ENCODE results near the gene CAMK2N2. TPM values are rescaled to one million over a fixed set of nuclear protein-coding genes. Genes with fewer than 3 reads are reported as not detected.

The CAMK2N2 gene
- total RNA-seq, 1 donor from 2014 or later, result 2.6 TPM

DNA sequence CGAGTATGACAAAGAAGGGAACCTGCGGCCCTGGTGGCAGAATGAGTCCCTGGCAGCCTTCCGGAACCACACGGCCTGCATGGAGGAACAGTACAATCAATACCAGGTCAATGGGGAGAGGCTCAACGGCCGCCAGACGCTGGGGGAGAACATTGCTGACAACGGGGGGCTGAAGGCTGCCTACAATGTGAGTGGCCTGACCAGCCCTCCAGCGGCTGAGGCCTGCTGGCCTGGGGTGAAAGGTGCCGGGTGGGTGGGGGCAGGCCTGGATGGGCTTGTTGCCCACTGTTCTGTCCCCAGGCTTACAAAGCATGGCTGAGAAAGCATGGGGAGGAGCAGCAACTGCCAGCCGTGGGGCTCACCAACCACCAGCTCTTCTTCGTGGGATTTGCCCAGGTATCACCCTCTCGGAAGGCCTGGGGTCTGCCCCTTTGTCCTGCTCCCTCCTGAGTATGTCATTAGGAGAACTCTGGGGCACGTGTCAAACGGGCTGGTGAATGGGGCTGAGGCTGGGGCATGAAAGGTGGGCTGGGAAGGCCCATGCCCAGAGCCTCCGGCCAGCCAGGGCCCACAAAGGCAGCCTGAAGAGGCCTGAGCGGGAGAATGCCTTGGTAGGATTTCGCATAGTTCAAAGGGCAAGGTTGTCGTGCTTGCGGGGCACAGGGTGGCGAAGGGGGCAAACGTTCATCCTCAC is 29.8 kb upstream of the CAMK2N2 start:
- H3K79me2 ChIP-seq (ENCODE audit: insufficient read depth, low read length), result no peaks in the 10 kb centered on the region
- H3K9ac ChIP-seq (ENCODE audit: low read length), result no peak overlapping the region
- no peak for DNase-seq (ENCODE audit: low read depth)
- Mint-ChIP-seq H3K36me3 (ENCODE audit: low read depth, unreplicated experiment) (no peaks in the 10 kb centered on the region), H3K4me1 (ENCODE audit: low read depth, unreplicated experiment) (no peaks in the 10 kb centered on the region), H3K27me3 (ENCODE audit: low read depth, unreplicated experiment) (peaks cover 36% of the 10 kb centered on the region), H3K9me3 (ENCODE audit: unreplicated experiment) (peaks cover 2% of the 10 kb centered on the region), H3K4me3 (ENCODE audit: unreplicated experiment) (no peak overlapping the region), H3K27ac (ENCODE audit: unreplicated experiment) (peak overlapping the region; percentile 34)
- FAIRE-seq, result no peak
- H3K27me3 ChIP-seq (ENCODE audit: insufficient read depth, low read length), result peaks cover 2% of the 10 kb centered on the region
- H3K4me3 ChIP-seq (ENCODE audit: insufficient read depth, low read depth, low read length), result no peak overlapping the region
- H3K36me3 ChIP-seq (ENCODE audit: insufficient read depth, low read length), result no peaks in the 10 kb centered on the region
- no peaks in the 10 kb centered on the region for H3K4me1 ChIP-seq (ENCODE audit: insufficient read depth, low read length)
- H3K4me2 ChIP-seq (ENCODE audit: low read length), result no peak overlapping the region
- H3K9me3 ChIP-seq (ENCODE audit: insufficient read depth, low read depth, low read length), result no peaks in the 10 kb centered on the region
- H2AFZ ChIP-seq (ENCODE audit: low read depth, low read length), result no peak overlapping the region
- TF ChIP-seq, protein P1, sequence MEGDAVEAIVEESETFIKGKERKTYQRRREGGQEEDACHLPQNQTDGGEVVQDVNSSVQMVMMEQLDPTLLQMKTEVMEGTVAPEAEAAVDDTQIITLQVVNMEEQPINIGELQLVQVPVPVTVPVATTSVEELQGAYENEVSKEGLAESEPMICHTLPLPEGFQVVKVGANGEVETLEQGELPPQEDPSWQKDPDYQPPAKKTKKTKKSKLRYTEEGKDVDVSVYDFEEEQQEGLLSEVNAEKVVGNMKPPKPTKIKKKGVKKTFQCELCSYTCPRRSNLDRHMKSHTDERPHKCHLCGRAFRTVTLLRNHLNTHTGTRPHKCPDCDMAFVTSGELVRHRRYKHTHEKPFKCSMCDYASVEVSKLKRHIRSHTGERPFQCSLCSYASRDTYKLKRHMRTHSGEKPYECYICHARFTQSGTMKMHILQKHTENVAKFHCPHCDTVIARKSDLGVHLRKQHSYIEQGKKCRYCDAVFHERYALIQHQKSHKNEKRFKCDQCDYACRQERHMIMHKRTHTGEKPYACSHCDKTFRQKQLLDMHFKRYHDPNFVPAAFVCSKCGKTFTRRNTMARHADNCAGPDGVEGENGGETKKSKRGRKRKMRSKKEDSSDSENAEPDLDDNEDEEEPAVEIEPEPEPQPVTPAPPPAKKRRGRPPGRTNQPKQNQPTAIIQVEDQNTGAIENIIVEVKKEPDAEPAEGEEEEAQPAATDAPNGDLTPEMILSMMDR (IDR thresholded peaks at IDR 0.05; ENCODE audit: insufficient read depth, low read depth, low read length), result no peak
- no peak for TF ChIP-seq EZH2 (IDR thresholded peaks at IDR 0.05; ENCODE audit: insufficient read depth, low read length)
- H3K27ac ChIP-seq (ENCODE audit: low read depth, low read length), result no peak overlapping the region
- no peaks in the 10 kb centered on the region for H4K20me1 ChIP-seq (ENCODE audit: insufficient read depth, low read length)

DNA sequence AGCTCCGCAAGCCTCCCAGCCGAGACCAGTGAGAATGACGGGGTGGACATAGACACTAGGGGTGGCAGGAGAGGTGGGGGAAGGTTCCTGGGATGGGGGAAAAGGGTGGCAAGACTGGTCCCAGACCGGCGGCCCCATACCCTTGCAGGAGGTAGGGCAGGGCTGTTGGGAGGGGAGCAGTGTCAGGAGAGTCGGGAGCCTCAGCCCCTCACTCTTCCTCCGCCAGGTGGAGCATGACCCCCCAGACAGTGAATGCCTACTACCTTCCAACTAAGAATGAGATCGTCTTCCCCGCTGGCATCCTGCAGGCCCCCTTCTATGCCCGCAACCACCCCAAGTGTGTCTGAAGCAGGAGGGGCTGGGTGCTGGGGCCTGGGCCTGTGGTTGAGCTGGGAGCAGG is 29.0 kb upstream of the CAMK2N2 start:
- peaks cover 2% of the 10 kb centered on the region for H3K9me3 Mint-ChIP-seq (ENCODE audit: unreplicated experiment)
- no peaks in the 10 kb centered on the region for H4K20me1 ChIP-seq (ENCODE audit: insufficient read depth, low read length)
- H3K4me2 ChIP-seq (ENCODE audit: low read length), result no peak overlapping the region
- H3K4me3 Mint-ChIP-seq (ENCODE audit: unreplicated experiment), result no peak overlapping the region
- no peaks in the 10 kb centered on the region for H3K4me1 Mint-ChIP-seq (ENCODE audit: low read depth, unreplicated experiment)
- no peaks in the 10 kb centered on the region for H3K36me3 Mint-ChIP-seq (ENCODE audit: low read depth, unreplicated experiment)
- H3K36me3 ChIP-seq (ENCODE audit: insufficient read depth, low read length), result no peaks in the 10 kb centered on the region
- no peak overlapping the region for H3K27ac Mint-ChIP-seq (ENCODE audit: unreplicated experiment)
- H2AFZ ChIP-seq (ENCODE audit: low read depth, low read length), result no peak overlapping the region
- no peak for FAIRE-seq
- H3K4me3 ChIP-seq (ENCODE audit: insufficient read depth, low read depth, low read length), result no peak overlapping the region
- no peak overlapping the region for H3K27ac ChIP-seq (ENCODE audit: low read depth, low read length)
- no peak for DNase-seq (ENCODE audit: low read depth)
- H3K9me3 ChIP-seq (ENCODE audit: insufficient read depth, low read depth, low read length), result no peaks in the 10 kb centered on the region
- H3K27me3 ChIP-seq (ENCODE audit: insufficient read depth, low read length), result peaks cover 3% of the 10 kb centered on the region
- no peaks in the 10 kb centered on the region for H3K79me2 ChIP-seq (ENCODE audit: insufficient read depth, low read length)
- no peak for TF ChIP-seq EZH2 (IDR thresholded peaks at IDR 0.05; ENCODE audit: insufficient read depth, low read length)
- TF ChIP-seq, protein P1 (IDR thresholded peaks at IDR 0.05; ENCODE audit: insufficient read depth, low read depth, low read length), result no peak
- peaks cover 34% of the 10 kb centered on the region for H3K27me3 Mint-ChIP-seq (ENCODE audit: low read depth, unreplicated experiment)
- H3K4me1 ChIP-seq (ENCODE audit: insufficient read depth, low read length), result no peaks in the 10 kb centered on the region
- H3K9ac ChIP-seq (ENCODE audit: low read length), result no peak overlapping the region

DNA sequence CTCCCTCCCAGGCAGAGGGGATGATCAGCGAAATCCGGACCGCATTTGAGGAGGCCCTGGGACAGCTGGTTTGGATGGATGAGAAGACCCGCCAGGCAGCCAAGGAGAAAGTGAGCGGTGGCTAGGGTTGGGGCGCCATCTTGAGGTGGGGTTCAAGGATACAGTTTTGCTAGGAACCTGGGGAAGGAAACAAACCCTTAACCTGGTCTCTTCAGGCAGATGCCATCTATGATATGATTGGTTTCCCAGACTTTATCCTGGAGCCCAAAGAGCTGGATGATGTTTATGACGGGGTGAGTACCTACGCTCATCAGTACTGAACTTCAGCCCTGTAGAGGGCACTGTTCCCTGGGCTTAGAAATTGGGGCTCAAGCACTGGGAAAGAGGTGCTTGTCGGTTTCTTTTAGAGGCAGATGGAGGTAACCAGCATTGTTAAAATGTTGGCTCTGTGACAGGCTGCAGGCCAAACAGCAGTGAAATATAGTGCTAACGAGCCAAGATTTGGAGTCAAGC is 28.1 kb upstream of the CAMK2N2 start:
- TF ChIP-seq, protein P1 (IDR thresholded peaks at IDR 0.05; ENCODE audit: insufficient read depth, low read depth, low read length), result peak; percentile 58
- no peak for TF ChIP-seq EZH2 (IDR thresholded peaks at IDR 0.05; ENCODE audit: insufficient read depth, low read length)
- H4K20me1 ChIP-seq (ENCODE audit: insufficient read depth, low read length), result no peaks in the 10 kb centered on the region
- no peak overlapping the region for H3K9ac ChIP-seq (ENCODE audit: low read length)
- Mint-ChIP-seq H3K4me3 (ENCODE audit: unreplicated experiment) (no peak overlapping the region), H3K27ac (ENCODE audit: unreplicated experiment) (no peak overlapping the region), H3K4me1 (ENCODE audit: low read depth, unreplicated experiment) (no peaks in the 10 kb centered on the region), H3K36me3 (ENCODE audit: low read depth, unreplicated experiment) (no peaks in the 10 kb centered on the region), H3K27me3 (ENCODE audit: low read depth, unreplicated experiment) (peaks cover 29% of the 10 kb centered on the region), H3K9me3 (ENCODE audit: unreplicated experiment) (no peaks in the 10 kb centered on the region)
- no peaks in the 10 kb centered on the region for H3K36me3 ChIP-seq (ENCODE audit: insufficient read depth, low read length)
- H3K4me3 ChIP-seq (ENCODE audit: insufficient read depth, low read depth, low read length), result no peak overlapping the region
- H2AFZ ChIP-seq (ENCODE audit: low read depth, low read length), result no peak overlapping the region
- H3K27me3 ChIP-seq (ENCODE audit: insufficient read depth, low read length), result peaks cover 3% of the 10 kb centered on the region
- no peak overlapping the region for H3K27ac ChIP-seq (ENCODE audit: low read depth, low read length)
- no peak overlapping the region for H3K4me2 ChIP-seq (ENCODE audit: low read length)
- FAIRE-seq, result peak; percentile 75
- H3K79me2 ChIP-seq (ENCODE audit: insufficient read depth, low read length), result no peaks in the 10 kb centered on the region
- DNase-seq (ENCODE audit: low read depth), result peak; percentile 8
- no peaks in the 10 kb centered on the region for H3K9me3 ChIP-seq (ENCODE audit: insufficient read depth, low read depth, low read length)
- H3K4me1 ChIP-seq (ENCODE audit: insufficient read depth, low read length), result no peaks in the 10 kb centered on the region

All from astrocyte (in vitro differentiated cells and primary cell).